ENCODE results near the gene FNBP1.
"Not testable (repeated sequence)": the region's sequence is repeated elsewhere in the genome, so short reads cannot be mapped to it uniquely, and the experiment has no call there.

The FNBP1 gene

DNA sequence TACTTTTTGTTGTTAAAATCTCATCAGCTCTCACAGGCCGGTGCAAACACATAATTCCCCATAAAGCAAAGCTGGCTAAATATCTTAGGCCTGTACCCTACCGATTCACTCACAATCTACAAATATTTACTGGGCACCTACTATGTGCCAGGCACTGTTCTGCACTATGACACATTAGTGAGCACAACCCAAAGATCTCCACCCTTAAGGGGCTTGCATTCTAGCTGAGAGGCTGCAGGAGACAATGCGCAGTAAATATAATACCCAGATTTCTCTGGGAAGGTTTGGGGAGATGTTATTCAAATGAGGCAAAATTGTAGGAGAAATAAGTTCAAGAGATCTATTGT is 53.7 kb downstream of the FNBP1 start:
- DNase-seq, result no peak

DNA sequence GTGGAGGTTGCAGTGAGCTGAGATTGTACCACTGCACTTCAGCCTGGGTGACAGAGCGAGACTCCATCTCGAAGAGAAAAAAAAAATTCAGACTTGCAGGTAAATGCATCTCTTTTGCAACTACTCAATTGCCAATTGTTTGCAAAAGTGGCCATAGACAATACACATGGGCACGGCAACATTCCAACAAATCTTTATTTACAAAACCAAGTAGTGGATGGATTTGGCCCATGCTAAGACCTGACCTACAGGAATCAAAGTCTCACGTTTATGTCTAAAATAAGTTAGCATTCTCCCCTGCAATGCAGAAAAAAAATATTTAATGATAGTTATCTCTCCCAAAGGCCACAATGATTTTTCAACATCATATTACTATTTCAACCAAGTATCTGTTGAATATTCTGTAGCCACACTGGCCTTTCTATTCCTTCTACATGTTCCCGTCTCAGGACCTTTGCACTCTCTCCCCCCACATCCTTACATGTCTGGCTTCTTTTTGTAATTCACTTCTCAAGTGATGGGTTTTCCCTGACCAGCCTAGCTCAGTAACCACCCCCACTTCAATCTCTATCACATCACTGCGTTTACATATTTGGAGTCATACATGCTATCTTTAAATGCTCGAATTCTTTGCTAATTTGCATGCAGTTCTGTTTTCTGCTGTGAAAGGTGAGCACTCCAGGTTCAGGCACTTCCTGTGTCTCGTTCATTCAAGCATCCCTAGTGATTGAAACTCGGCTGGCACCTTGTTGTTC is 54.2 kb downstream of the FNBP1 start:
- DNase-seq, result peak in 1 of 2 experiments; percentile 15

DNA sequence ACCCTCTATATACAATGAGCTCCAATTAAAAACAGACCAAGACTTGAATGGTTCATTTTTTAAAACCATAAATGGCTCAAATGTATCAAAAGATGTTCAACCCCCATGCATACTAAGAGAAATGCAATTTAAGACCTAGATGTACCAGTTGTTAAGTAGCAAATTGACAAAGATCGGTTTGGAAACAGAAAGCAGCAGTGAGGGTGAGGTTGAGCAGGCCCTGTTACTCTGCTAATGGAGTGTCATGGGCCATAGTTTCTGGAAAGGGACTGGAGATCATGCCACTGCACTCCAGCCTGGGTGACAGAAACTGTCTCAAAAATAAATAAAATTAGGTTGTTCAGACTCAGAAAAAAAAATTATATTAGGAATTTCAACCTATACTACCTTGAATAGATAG is 55.0 kb downstream of the FNBP1 start:
- DNase-seq, result no peak

DNA sequence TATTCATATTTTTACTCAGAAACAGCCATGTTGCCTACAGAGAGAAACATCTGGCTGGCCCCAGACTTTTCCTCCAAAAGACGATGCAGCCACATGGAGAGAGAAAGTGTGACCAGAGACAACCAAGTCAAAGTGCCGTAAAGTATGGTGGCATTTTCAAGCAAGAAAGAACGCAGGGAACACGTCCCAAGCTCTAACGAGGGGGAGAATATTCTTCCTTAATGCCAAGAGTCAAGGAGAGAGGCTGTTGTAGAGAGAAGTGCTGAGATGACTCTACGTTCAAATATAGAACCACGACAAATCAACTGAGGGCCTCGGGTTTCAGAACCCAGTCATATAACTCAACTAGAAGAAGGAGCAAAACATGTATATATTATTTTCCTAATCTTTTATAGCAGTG is 55.9 kb downstream of the FNBP1 start:
- DNase-seq, result no peak

DNA sequence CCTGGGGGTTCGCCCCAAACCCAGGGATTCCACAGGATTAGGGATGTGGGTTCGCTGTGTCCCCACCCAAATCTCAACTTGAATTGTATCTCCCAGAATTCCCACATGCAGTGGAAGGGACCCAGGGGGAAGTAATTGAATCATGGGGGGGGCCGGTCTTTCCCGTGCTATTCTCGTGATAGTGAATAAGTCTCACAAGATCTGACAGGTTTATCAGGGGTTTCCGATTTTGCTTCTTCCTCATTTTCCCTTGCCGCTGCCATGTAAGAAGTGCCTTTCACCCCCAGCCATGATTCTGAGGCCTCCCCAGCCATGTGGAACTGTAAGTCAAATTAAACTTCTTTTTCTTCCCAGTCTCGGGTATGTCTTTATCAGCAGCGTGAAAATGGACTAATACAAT is 58.4 kb downstream of the FNBP1 start:
- DNase-seq, result not testable (repeated sequence)

DNA sequence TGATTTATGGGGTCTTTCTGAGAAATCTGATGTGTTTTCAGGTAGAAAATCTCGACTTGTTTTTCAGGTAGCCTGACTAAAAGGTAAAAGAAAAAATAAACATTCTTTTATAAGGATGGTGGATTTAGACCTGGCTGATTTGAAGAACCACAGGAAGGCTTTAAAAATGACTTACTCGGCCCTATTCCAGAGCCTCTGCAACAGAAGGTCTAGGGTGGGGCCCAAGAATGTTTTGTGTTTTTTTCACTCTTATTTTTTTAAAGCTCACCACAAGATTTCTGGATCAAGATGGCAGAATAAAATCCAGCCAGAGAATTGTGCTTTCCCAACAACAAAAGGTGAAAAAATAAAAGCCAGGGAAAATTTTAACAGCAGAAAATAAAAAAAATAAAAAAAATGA is 59.1 kb downstream of the FNBP1 start:
- no peak for DNase-seq

DNA sequence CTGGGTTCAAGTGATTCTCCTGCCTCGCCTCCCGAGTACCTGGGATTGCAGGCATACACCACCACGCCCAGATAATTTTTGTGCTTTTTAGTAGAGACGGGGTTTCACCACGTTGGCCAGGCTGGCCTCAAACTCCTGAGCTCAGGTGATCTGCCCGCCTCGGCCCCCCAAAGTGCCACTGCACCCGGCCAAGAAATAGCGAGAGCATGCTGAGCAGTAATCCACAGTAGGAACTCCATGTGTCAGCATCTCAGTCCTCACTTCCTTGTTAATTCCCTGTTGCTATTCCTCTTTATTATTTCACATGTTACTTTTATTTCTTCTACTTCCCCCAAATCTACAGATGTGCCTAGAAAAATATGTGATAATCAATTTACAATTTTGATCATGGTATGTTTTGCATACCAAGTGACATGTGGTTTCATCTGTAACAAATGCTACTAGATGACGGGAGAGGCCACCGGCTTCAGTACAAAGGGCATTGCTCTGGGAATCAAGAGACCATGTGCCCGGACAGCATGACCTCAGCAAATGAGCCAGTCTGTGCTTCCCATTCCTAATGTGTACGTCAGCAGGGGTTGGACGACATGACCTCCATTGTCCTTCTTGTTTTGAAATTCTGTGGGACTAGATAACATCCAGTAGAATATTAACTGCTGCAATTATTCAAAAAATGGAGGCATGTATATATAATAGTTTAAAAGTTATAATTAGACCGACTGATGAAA is 61.6 kb downstream of the FNBP1 start:
- no peak for DNase-seq

DNA sequence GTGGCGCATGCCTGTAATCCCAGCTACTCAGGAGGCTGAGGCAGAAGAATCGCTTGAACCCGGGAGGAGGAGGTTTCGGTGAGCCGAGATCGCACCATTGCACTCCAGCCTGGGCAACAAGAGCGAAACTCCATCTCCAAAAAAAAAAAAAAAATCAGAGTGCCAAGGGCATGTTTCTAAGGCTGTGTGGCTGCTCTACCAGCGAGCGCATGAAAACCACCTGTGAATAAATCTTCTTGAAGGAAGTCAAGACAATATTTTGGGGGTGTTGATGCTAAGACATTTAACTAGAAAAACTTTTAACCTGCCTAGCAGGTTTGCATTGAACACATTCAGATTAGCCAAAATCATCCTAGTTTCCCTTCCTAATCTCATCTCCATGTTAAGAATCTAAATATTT is 62.8 kb downstream of the FNBP1 start:
- DNase-seq, result not testable (repeated sequence)

DNA sequence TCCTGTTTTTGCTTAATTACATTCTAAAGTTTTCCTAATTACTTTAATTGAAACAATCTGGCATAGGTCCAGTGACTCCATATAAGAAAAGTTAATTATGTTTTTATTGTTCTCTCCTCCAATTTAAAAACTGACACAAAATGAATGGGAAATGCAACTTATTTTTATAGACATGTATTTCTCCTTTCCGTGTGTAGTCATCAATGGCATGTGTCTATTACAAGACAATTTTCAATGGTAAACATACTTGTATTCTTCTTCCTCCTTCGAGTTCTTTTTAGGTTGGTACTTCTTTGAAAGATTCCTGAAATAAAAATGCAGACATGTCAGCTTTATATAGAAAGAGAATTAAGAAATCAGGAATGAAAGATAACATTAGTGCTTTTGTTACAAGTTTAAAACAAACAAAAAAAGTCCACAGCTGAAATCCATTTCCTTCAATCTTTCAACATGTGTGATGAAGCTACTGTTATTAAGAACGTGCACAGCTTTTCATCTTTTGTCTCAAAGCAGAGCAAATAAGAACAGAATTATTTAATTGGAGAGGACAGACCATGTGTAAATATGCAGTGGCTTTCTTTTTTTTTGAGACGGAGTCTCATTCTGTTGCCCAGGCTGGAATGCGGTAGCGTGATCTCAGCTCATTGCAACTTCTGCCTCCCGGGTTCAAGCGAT is 63.8 kb downstream of the FNBP1 start:
- DNase-seq, result no peak

DNA sequence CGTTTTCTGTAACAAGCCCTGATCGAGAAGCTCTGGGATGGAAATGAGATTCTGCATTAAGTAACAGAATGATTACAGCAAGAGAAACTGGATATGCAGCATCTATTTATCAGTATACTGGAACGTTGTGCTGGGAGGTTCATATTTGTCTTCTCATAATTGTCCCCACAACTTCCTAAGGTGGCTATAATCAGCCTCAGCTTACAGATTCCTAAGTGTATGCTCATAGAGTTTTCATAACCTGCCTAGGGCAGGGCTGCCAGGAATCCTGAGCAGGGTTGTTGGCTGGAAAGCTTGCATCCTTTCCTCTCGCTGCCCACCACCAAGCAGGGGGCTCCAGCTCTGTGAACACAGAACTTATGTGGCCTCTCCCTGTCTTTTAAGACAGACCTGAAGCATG is 70.2 kb downstream of the FNBP1 start:
- DNase-seq, result no peak

DNA sequence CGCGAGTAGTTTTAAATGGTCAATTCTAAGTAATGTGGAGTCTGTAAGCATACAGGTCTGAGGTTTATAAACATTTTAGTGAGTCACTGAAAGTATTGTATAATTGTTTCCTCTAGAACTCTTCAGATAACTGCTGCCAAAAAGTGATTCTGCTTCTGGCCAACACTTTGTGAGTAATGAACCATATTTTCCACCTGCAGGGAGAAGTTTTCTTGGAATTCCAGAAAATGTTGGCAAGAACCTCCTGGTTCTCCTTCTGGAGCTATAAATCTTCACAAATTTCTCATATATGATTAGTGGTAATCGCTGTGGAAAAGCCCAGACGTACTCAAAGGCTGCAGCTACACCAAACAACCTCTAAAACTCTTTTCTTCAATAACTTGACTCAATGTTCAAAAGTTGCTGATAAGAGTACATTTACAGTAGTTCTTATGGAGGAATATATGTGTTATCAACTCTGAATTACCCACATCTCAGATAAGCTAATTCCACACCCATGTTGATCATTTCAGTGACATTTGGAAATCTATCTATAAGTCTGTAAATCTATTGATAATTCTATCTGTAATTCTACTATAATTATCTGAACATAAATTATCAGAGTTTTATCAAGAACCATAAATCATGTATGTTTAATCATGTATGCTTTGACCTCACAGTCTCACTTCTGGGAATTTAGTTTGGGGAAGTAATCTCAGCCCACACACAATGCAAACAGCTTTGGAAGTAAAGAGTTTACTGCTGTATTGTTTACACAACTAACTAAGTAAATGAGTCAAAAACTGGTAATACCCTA is 74.1 kb downstream of the FNBP1 start:
- DNase-seq, result no peak

DNA sequence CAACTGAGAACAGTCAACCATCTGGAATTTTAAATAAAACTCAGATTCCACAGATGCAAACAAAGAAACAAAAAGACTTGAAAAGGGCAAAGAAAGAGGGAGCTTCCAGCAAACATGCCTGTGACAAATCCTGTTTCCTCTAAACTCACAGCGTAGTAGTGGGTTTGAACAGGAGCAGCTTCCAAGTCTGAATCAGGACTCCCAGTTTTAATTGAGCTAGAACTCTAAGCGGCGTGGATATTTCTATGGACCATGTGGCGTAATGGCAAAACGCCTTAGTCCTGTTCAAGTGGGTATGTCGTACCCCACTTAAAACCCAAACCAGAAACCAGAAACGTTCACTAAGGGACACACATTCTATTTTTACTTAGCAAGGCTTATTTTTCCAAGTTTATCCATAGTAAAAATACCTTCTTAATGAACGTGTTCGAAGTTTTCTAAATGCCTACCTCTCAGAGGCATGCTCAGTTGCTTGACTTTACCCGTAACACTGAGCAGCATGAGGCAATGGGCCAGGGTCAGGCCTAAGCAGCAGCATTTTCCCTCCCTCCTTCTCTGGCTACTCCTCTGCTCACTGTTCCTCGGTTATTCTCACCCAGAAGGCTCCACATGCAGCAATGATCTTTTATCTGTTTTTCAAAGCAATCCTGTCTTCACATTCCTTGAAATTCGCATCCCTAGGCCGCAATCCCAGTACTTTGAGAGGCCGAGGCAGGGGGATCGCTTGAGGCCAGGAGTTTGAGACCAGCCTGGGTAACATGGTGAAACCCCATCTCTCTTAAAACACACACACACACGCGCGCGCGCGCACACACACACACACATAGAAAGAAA is 77.9 kb downstream of the FNBP1 start:
- no peak for DNase-seq

DNA sequence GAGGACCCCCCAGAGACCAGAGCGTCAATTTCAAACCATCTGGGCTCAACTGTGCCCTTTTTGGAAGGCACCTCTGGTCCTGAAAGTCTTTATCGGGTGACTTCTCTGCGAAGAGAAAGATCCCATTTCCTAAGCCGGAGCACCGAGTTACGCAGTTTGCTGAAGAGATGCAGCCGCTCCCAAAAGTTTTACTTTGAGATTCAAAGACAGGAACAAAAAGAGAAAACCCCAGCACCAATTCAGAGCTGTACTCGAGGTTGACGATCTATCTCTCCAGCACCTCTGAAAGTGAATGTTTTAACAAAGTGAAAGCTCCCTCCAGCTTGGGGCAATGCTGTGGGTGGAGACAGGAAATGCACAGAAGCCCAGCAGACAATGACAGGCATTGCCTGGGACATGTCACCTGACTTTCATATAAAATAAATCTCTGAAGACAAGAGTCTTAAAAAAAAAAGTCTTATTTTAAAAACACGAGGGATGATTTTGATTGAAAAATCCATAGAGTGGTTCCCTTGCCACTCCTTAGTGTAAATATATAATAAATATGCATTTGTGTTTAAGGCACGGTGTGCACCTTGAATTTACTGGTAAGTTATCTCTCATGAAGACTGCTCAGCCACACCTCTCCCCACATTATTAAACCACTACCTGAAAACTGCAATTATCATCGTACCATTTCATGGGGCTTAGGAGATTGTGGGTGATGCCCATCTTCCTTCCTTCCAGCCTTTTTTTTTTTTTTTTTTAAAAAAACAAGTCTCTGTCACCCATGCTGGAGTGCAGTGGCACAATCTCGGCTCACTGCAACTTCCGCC is 79.9 kb downstream of the FNBP1 start:
- DNase-seq, result peak; percentile 44 to 80

DNA sequence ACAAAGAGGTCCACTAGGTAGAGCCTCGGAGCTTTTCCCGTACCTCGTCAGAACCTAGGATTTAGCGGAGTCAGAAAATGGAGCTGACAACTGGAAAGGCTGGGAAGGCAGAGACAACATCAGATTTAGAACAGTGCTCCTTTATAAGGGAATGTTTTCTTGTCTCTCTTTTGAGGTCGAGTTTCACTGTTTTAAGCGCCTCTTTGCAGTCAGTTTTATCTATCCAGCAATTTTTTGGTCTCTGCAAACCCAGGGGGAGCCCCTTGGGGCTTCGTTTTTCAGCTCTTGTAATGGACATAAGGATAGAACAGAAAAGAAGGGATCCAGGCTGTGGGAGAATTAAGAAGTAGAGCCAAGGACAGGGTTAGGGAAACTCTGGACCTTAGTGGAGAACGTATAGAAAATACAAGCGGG is 80.5 kb downstream of the FNBP1 start:
- no peak for DNase-seq

DNA sequence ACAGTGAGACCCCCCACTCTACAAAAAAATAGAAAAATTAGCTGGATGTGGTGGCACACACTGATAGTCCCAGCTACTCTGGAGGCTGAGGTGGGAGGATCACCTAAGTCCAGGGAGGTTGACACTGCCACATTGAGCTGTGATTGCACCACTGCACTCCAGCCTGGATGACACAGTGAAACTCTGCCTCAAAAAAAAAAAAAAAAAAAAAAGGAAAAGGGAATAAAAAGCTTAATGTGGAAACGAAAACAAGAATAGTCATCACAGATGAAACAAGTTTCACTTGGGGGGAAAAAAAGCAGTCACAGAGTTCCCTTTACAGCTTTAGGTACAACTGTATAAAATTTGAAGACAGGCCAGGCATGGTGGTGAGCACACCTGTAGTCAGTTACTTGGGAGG is 84.2 kb downstream of the FNBP1 start:
- no peak for DNase-seq

DNA sequence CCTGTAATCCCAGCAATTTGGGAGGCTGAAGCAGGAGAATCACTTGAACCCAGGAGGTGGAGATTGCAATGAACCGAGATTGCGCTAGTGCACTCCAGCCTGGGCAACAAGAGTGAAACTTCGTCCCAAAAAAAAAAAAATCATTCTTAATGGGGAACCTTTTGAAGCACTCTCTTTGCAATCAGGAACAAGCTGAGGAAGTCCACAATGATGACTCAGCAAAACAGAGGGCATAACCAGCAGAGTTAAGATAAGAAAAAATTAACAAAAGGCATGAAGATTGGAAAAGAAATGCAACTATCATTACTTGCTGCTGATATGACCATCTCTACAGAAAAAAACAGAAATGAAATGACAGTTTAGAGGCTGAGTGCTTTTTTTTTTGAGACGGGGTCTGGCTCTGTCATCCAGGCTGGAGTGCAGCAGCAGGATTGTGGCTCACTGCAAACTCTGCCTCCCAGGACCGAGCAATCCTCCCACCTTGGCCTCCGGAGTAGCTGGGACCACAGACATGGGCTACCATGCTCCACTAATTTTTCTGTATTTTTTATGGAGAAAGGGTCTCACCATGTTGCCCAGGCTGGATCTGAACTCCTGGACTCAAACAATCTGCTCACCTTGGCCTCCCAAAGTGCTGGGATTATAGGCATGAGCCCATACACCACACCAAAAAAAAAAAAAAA is 88.0 kb downstream of the FNBP1 start:
- no peak for DNase-seq

DNA sequence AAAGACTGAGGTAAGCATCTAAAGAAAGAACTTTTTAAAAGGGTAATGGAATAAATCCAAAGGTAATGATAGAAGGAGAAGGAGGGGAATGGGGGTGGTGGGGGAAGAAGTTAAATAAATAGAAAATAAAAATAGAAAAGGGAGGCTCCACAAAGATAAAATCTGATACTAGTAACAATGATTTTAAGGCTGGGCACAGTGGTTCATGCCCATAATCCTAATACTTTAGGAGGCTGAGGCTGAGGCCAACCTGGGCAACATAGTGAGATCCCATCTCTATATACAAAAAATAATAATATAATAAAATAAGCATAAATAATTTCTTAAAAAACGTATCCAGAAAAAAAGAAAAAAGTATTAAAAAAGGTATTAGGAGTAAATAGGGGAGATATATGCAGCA is 89.3 kb downstream of the FNBP1 start:
- DNase-seq, result no peak

DNA sequence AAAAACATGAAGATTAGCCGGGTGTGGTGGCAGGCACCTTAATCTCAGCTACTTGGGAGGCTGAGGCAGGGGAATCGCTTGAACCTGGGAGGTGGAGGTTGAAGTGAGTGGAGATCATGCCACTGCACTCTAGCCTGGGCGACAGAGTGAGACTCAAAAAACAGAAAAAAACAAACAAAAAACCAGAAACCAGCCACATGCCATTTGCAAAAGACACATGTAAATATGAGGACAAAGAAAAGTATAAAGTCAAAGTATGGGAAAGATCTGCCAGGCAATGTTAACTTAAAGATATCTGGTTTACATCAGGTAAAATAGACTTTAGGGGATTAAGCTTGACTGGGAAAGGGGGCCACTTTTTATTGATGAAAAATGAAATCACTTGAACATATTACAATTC is 90.7 kb downstream of the FNBP1 start:
- no peak for DNase-seq

DNA sequence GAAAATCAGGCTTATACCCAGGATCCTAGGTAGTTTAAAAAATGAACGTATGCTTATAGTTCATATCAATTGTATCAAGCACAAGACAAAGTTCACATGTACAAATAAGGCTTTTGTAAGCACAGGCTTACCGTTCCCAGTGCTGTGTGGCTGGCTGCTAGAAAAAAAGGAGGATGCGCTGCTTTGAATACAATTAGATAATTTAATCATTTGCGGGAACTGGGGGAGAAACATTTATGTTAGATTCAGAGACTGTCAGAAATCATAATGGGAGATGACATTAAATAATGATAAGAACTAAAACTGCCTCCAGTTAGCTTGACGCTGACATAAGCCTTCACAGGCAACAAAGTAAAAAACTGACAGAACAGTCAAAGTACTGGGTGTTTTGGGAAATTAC is 93.2 kb downstream of the FNBP1 start:
- DNase-seq, result no peak

DNA sequence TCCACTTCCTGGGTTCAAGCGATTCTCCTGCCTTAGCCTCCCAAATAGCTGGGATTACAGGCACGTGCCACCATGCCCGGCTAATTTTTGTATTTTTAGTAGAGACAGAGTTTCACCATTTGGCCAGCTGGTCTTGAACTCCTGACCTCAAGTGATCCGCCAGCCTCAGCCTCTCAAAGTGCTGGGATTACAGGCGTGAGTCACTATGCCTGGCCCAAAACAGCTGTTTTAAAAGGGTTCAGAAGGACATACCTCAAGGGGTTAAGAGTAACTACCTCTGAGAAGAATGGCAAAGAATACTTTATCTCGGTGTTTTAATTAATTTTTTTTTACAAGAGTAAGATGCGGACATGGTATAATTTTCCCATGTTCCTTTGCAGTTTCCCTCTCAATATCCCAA is 94.4 kb downstream of the FNBP1 start:
- not testable (repeated sequence) for DNase-seq
